Measurements from ENCODE around the gene TOGARAM2.

Gene TOGARAM2

GRCh38 chr2:29057006-29057405, 75.9 kb downstream of the TOGARAM2 start:
- DNase-seq: no peak

GRCh38 chr2:29059624-29060023, 78.5 kb downstream of the TOGARAM2 start:
- DNase-seq: no peak

- no peak for DNase-seq
Observed at GRCh38 chr2:29060441-29060840, 79.3 kb downstream of the TOGARAM2 start.

GRCh38 chr2:29061176-29061575, 80.1 kb downstream of the TOGARAM2 start:
- DNase-seq: no peak

GRCh38 chr2:29061616-29062015, 80.5 kb downstream of the TOGARAM2 start:
- no peak for DNase-seq

- DNase-seq: no peak
Observed at GRCh38 chr2:29062371-29062770, 81.3 kb downstream of the TOGARAM2 start.

- no peak for DNase-seq
Observed at GRCh38 chr2:29063056-29063455, 82.0 kb downstream of the TOGARAM2 start.

- DNase-seq: no peak
Observed at GRCh38 chr2:29063646-29064345, 82.7 kb downstream of the TOGARAM2 start.

GRCh38 chr2:29064346-29064715, 83.2 kb downstream of the TOGARAM2 start:
- DNase-seq: no peak

- DNase-seq: no peak
Observed at GRCh38 chr2:29064746-29065067, 83.6 kb downstream of the TOGARAM2 start.

GRCh38 chr2:29065068-29065811, 84.1 kb downstream of the TOGARAM2 start:
- DNase-seq: no peak

- DNase-seq: no peak
Observed at GRCh38 chr2:29066271-29066860, 85.3 kb downstream of the TOGARAM2 start.

- DNase-seq: no peak
Observed at GRCh38 chr2:29066997-29067605, 86.0 kb downstream of the TOGARAM2 start.

- DNase-seq: peak; percentile 75
Observed at GRCh38 chr2:29068513-29068912, 87.4 kb downstream of the TOGARAM2 start.

- no peak for DNase-seq
Observed at GRCh38 chr2:29070526-29070925, 89.4 kb downstream of the TOGARAM2 start.

GRCh38 chr2:29071032-29071975, 90.2 kb downstream of the TOGARAM2 start:
- no peak for DNase-seq

GRCh38 chr2:29072251-29072650, 91.2 kb downstream of the TOGARAM2 start:
- no peak for DNase-seq

- DNase-seq: peak; percentile 81
Observed at GRCh38 chr2:29072971-29073725, 92.0 kb downstream of the TOGARAM2 start.

- DNase-seq: no peak
Observed at GRCh38 chr2:29073933-29074332, 92.8 kb downstream of the TOGARAM2 start.

- no peak for DNase-seq
Observed at GRCh38 chr2:29074411-29074810, 93.3 kb downstream of the TOGARAM2 start, which contains the start of gene PCARE. Gene PCARE, minus strand, starts transcription at chr2:29074523. Its CDS starts 262 bp downstream, at chr2:29074261.

GRCh38 chr2:29075894-29076705, 95.0 kb downstream of the TOGARAM2 start:
- no peak for DNase-seq
